ENCODE results near the gene DNAJB8. TPM values are rescaled to one million over a fixed set of nuclear protein-coding genes. Genes with fewer than 3 reads are reported as not detected.
A peak's percentile ranks its signal among the peaks of the same experiment; 100 is the strongest.

The DNAJB8 gene
- total RNA-seq, 1 donor = not detected

DNA sequence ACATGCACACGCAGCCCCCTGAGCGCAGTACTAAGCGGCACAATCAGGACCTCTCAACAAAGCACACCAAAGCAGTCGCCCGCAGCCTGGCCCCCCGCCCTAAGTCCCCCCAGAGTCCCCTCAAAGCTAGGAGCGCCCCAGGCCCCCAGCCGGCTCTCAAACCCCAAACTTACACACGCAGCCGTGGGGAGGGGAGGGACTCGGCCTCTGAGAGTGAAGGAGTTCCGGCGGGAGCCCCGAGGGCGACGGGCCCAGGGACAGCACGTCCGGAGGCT, 20.8 kb upstream of the DNAJB8 start:
- Histone ChIP-seq H2AFZ (ENCODE audit: low read length) (peak overlapping the region; percentile 74), H3K4me1 (ENCODE audit: insufficient read depth, low read length) (peaks cover 25% of the 10 kb centered on the region), H3K4me3 (ENCODE audit: insufficient read depth, low read length) (peak overlapping the region; percentile 80), H4K20me1 (ENCODE audit: insufficient read depth, low read length) (peaks cover 19% of the 10 kb centered on the region), H3K27ac (ENCODE audit: low read depth, low read length) (no peak overlapping the region), H3K79me2 (ENCODE audit: insufficient read depth, low read length) (no peaks in the 10 kb centered on the region), H3K36me3 (ENCODE audit: insufficient read depth, low read length) (no peaks in the 10 kb centered on the region), H3K9me3 (ENCODE audit: low read depth, low read length) (no peaks in the 10 kb centered on the region), H3K27me3 (ENCODE audit: insufficient read depth, low read length) (peaks cover 43% of the 10 kb centered on the region), H3K4me2 (ENCODE audit: insufficient read depth, low read length) (peak overlapping the region; percentile 94)
- DNase-seq (ENCODE audit: insufficient read length, low spot score, missing footprints) = no peak
- TF ChIP-seq, protein P1, sequence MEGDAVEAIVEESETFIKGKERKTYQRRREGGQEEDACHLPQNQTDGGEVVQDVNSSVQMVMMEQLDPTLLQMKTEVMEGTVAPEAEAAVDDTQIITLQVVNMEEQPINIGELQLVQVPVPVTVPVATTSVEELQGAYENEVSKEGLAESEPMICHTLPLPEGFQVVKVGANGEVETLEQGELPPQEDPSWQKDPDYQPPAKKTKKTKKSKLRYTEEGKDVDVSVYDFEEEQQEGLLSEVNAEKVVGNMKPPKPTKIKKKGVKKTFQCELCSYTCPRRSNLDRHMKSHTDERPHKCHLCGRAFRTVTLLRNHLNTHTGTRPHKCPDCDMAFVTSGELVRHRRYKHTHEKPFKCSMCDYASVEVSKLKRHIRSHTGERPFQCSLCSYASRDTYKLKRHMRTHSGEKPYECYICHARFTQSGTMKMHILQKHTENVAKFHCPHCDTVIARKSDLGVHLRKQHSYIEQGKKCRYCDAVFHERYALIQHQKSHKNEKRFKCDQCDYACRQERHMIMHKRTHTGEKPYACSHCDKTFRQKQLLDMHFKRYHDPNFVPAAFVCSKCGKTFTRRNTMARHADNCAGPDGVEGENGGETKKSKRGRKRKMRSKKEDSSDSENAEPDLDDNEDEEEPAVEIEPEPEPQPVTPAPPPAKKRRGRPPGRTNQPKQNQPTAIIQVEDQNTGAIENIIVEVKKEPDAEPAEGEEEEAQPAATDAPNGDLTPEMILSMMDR (IDR thresholded peaks at IDR 0.05; ENCODE audit: extremely low read depth, low read depth, low read length) = no peak

DNA sequence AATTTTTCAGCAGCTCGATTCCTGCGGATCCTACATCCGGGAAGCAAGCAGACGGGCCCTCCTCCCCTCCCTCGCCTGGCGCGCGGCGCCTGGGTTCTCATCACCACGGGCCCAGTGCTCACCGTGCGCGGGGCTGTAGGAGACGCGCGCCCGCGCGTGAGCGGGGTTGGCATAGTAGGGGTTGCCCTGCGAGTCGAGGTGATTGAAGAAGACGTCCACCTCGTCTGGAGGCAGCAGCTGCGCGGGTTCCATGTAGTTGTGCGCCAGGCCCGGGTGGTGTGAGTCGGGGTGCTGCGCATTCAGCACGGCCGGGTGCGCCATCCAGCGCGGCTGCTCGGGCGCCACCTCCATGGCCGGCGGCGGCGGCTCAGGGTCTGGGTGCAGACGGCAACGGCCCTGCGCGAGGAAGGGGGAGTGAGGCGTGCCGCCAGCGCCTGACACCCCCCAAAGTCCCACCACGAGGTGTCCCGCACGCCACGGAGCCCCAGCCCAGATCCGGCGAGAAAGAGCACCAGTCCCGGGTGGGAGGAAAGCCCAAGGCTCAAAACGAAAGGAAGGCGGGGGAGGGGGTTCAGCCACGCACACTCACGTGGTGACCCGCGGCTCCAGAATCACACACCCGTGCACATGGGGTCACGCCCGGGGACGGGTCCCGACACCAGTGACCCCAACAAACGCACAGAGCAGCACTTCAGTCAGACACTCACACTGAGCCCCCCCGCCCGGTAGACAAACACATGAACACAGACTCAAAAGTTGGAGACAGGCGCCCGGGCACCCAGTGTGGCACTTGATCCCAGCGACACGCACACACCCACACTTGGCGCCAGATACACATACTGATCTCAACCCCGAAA, 20.2 kb upstream of the DNAJB8 start:
- Histone ChIP-seq H3K4me1 (ENCODE audit: insufficient read depth, low read length) (peaks cover 30% of the 10 kb centered on the region), H3K9me3 (ENCODE audit: low read depth, low read length) (no peaks in the 10 kb centered on the region), H3K36me3 (ENCODE audit: insufficient read depth, low read length) (no peaks in the 10 kb centered on the region), H4K20me1 (ENCODE audit: insufficient read depth, low read length) (peaks cover 17% of the 10 kb centered on the region), H3K79me2 (ENCODE audit: insufficient read depth, low read length) (no peaks in the 10 kb centered on the region), H3K4me2 (ENCODE audit: insufficient read depth, low read length) (peak overlapping the region; percentile 94), H3K4me3 (ENCODE audit: insufficient read depth, low read length) (peak overlapping the region; percentile 80), H2AFZ (ENCODE audit: low read length) (peak overlapping the region; percentile 74), H3K27ac (ENCODE audit: low read depth, low read length) (no peak overlapping the region), H3K27me3 (ENCODE audit: insufficient read depth, low read length) (peaks cover 38% of the 10 kb centered on the region)
- DNase-seq (ENCODE audit: insufficient read length, low spot score, missing footprints) = peak; percentile 92
- TF ChIP-seq, protein P1 (IDR thresholded peaks at IDR 0.05; ENCODE audit: extremely low read depth, low read depth, low read length) = no peak

DNA sequence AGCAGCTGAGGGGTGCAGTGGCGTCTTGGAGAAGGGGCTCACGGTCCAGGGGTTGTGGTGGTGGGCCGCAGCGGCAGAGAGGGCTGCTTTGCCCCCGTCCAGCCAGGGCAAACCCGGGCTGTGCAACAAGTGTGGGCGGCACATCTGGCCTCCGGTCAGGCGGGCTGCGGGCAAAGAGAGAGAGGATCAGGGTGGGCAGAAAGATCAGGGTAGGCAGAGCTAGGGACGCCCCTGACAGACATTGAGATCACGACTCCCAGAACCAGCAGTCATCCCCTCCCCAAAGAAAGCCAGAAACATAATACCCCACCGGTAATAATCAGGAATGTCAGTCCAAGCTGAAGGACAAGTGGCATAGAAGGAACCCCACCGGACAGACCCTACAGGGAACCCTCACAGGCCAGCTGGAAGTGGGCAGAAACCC, 19.5 kb upstream of the DNAJB8 start:
- TF ChIP-seq, protein P1 (IDR thresholded peaks at IDR 0.05; ENCODE audit: extremely low read depth, low read depth, low read length) = no peak
- peak overlapping the region; percentile 80 for H3K4me3 ChIP-seq (ENCODE audit: insufficient read depth, low read length)
- H3K79me2 ChIP-seq (ENCODE audit: insufficient read depth, low read length) = no peaks in the 10 kb centered on the region
- H3K9me3 ChIP-seq (ENCODE audit: low read depth, low read length) = no peaks in the 10 kb centered on the region
- peak overlapping the region; percentile 94 for H3K4me2 ChIP-seq (ENCODE audit: insufficient read depth, low read length)
- peaks cover 10% of the 10 kb centered on the region for H4K20me1 ChIP-seq (ENCODE audit: insufficient read depth, low read length)
- peak overlapping the region; percentile 74 for H2AFZ ChIP-seq (ENCODE audit: low read length)
- DNase-seq (ENCODE audit: insufficient read length, low spot score, missing footprints) = peak; percentile 74
- H3K36me3 ChIP-seq (ENCODE audit: insufficient read depth, low read length) = no peaks in the 10 kb centered on the region
- peaks cover 31% of the 10 kb centered on the region for H3K4me1 ChIP-seq (ENCODE audit: insufficient read depth, low read length)
- H3K27ac ChIP-seq (ENCODE audit: low read depth, low read length) = no peak overlapping the region
- peaks cover 31% of the 10 kb centered on the region for H3K27me3 ChIP-seq (ENCODE audit: insufficient read depth, low read length)

DNA sequence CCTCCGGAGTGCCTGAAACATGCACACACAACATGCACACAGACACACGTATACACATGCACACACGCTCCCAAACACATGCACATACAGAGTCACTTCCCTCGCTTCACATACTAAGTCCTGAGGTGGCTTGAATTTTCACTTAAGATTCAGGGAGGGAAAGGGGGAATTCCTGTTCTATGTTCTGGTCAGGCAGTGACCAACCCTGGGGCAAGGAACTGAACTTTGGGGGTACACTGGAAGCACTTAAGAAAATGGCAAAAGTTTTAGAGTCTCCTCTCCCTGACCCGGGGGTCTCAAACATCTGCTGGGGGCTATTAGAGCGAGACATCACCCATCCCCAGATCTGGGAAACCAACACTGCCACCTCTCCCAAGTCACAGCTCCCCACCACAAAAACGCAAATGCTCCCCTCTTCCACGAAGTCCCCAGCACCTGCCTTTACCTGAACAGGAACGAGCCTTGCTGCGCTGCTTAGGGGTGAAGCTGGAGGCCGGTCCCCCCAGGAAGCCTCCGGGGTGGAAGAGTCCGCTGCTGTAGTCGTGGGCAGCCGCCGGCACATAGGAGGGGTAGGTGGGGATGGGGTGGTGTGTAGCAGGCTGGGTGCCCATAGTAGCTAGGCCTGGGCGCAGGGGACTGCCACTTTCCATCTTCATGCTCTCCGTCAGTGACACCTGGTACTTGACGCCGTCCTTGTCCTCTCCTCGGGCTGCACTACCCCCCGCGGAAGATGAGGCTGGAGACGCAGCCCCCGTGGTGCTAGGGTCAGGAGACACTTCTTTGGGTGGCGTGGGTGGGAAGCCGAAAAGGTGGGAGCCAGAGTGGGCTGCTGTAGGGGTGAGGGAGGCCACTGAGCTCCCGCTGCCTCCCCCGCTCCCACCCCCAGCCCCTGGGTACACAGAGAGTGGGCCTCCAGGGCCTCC, 18.9 kb upstream of the DNAJB8 start:
- TF ChIP-seq, protein P1 (IDR thresholded peaks at IDR 0.05; ENCODE audit: extremely low read depth, low read depth, low read length) = no peak
- no peaks in the 10 kb centered on the region for H3K79me2 ChIP-seq (ENCODE audit: insufficient read depth, low read length)

More for the DNA sequence above, 18.9 kb upstream of the DNAJB8 start:
- H4K20me1 ChIP-seq (ENCODE audit: insufficient read depth, low read length) = peaks cover 6% of the 10 kb centered on the region
- H3K36me3 ChIP-seq (ENCODE audit: insufficient read depth, low read length) = no peaks in the 10 kb centered on the region
- no peak overlapping the region for H2AFZ ChIP-seq (ENCODE audit: low read length)
- H3K4me1 ChIP-seq (ENCODE audit: insufficient read depth, low read length) = peaks cover 31% of the 10 kb centered on the region
- H3K4me2 ChIP-seq (ENCODE audit: insufficient read depth, low read length) = peak overlapping the region; percentile 94
- H3K9me3 ChIP-seq (ENCODE audit: low read depth, low read length) = no peaks in the 10 kb centered on the region
- DNase-seq (ENCODE audit: insufficient read length, low spot score, missing footprints) = peak; percentile 76
- H3K4me3 ChIP-seq (ENCODE audit: insufficient read depth, low read length) = no peak overlapping the region
- no peak overlapping the region for H3K27ac ChIP-seq (ENCODE audit: low read depth, low read length)
- H3K27me3 ChIP-seq (ENCODE audit: insufficient read depth, low read length) = peaks cover 24% of the 10 kb centered on the region
